ENCODE results near the gene FKBP1A.

DNA sequence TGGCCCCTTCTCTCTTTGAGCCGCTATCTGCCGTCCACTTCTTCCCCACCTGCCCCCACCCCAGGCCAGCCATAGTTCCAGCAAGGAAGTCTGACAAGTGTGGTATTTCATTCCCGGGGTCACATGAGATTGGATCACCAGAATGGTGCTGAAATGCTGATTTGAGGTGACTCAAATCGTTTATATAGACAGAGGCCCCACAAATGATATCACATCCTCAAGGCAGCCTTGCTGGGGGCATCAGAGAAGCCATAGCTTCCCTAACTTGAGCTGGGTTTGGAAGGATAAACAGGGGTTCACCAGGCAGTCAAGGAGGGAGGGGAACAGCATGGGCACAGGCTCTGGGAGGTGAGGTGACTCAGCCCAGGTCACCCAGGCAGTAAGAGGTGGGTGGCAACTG is 73.8 kb downstream of the FKBP1A start:
- TF ChIP-seq, protein P1, sequence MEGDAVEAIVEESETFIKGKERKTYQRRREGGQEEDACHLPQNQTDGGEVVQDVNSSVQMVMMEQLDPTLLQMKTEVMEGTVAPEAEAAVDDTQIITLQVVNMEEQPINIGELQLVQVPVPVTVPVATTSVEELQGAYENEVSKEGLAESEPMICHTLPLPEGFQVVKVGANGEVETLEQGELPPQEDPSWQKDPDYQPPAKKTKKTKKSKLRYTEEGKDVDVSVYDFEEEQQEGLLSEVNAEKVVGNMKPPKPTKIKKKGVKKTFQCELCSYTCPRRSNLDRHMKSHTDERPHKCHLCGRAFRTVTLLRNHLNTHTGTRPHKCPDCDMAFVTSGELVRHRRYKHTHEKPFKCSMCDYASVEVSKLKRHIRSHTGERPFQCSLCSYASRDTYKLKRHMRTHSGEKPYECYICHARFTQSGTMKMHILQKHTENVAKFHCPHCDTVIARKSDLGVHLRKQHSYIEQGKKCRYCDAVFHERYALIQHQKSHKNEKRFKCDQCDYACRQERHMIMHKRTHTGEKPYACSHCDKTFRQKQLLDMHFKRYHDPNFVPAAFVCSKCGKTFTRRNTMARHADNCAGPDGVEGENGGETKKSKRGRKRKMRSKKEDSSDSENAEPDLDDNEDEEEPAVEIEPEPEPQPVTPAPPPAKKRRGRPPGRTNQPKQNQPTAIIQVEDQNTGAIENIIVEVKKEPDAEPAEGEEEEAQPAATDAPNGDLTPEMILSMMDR (IDR thresholded peaks at IDR 0.05) = no peak
- TF ChIP-seq POLR2A (IDR thresholded peaks at IDR 0.05) = no peak

Data from prostate gland (tissue), 2 donors.